Breast epithelium (tissue), 4 donors: ENCODE data around the gene SEPTIN6. TPM values are rescaled to one million over a fixed set of nuclear protein-coding genes. Genes with fewer than 3 reads are reported as not detected.
"Not testable (repeated sequence)": the region's sequence is repeated elsewhere in the genome, so short reads cannot be mapped to it uniquely, and the experiment has no call there.

Source experiments
- DNase-seq, 2 donors: peaks; one replicate each; pipeline ENCODE4 v3.0.0-alpha.2; 2019; ENCODE audit warnings: low spot score in 2 of 2
- H3K27ac ChIP-seq, 2 donors: fragments of 200-600 bp; sonication (generic) in 1 of 2; one replicate each; pipeline ENCODE4 v1.5.1; 2016 to 2019; ENCODE audit warnings: mild to moderate bottlenecking in 1 of 2
- H3K27me3 ChIP-seq, 2 donors: fragments of 200-600 bp; sonication (generic) in 1 of 2; one replicate each; pipeline versions ENCODE4 v1.5.1 to v1.6.0; 2017 to 2019; ENCODE audit warnings: control low read depth in 1 of 2, mild to moderate bottlenecking in 1 of 2
- H3K36me3 ChIP-seq: fragments of 200-600 bp; one replicate; pipeline ENCODE4 v1.5.1; 2019
- H3K4me1 ChIP-seq, 2 donors: fragments of 200-600 bp; sonication (generic); one replicate each; pipeline ENCODE4 v1.5.1; 2016 to 2019; ENCODE audit warnings: control low read depth in 1 of 2
- H3K4me3 ChIP-seq, 3 donors: fragments of 200-600 bp; sonication (generic); 1 replicate in 2 of 3; 2 replicates in 1 of 3; pipeline ENCODE4 v1.5.1; 2016 to 2019; ENCODE audit warnings: mild to moderate bottlenecking in 3 of 3, moderate library complexity in 2 of 3
- H3K9me3 ChIP-seq, 2 donors: fragments of 200-600 bp; sonication (generic) in 1 of 2; one replicate each; pipeline ENCODE4 v1.5.1; 2016 to 2019; ENCODE audit warnings: control low read depth in 1 of 2
- POLR2A ChIP-seq: fragments of 450-650 bp; IDR thresholded peaks from one replicate; pipeline ENCODE4 v1.6.1; 2016; ENCODE audit warnings: antibody characterized with exemption, mild to moderate bottlenecking, moderate library complexity
- POLR2AphosphoS5 ChIP-seq, 3 donors: sonication (generic); formaldehyde crosslinking; IDR thresholded peaks; one replicate each; pipeline ENCODE4 v1.6.1; 2017; ENCODE audit warnings: antibody characterized with exemption in 3 of 3
- intact Hi-C: fragments of 100-400 bp; cut with DNase I; formaldehyde crosslinking; loops from one replicate; pipeline ENCODE4 v1.15.1; 2023; ENCODE audit warnings: low total_unique reads
- total RNA-seq, 3 donors: library from RNA; depleted of rRNA; stranded (reverse); fragments of >200 nt; gene quantifications; one replicate each; pipeline ENCODE4 v1.1.0, GENCODE V29; 2016
- TF ChIP-seq, protein P1 (sequence below), 3 donors: fragments of 450-650 bp; IDR thresholded peaks; one replicate each; pipeline ENCODE4 v1.5.1; 2016 to 2017; ENCODE audit warnings: antibody characterized with exemption in 3 of 3, mild to moderate bottlenecking in 3 of 3, moderate library complexity in 3 of 3

SEPTIN6 gene
- total RNA-seq, 3 donors from 2014 or later: 13.1 to 29.2 (median 23.3) TPM

DNA sequence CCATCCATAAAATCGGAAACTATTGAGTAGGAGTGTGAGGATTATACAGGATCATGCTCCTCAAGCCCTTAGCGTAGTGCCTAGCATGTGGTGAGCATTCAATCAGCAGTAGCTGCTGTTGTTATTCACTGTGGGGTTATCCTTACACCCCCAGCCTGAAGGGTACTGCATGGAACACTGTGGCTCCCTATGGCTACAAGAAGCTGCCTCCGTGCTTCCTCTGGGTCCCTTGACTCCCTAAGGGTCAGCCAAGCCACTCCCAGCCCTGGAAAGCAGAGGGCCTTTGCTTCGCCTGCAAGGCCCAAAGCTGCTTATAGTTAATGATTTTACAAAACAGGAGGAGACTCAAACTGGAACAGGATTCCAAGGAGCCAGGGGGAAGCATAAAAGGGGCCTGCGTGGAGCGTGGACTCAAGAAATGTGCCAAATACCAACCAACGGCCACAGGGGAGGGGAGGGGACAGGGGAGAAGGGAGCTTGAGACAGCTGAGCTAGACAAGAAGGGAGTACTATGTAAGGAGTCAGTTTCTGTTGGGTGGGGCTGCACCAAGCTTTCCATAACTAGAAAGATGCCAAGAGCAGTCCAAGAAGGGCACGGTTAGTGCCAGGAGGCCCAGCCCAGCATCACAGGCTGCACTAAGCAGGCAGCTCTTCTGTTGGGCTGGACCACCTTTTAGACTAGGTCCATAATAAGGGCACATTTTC is 15.9 kb downstream of the SEPTIN6 start:
- no peak for DNase-seq
- no peaks in the 10 kb centered on the region for H3K9me3 ChIP-seq
- H3K4me3 ChIP-seq: no peak overlapping the region
- intact Hi-C loops: no loop called here
- H3K27ac ChIP-seq: no peak overlapping the region
- peaks cover 0 to 7% of the 10 kb centered on the region in 2 donors for H3K27me3 ChIP-seq
- TF ChIP-seq POLR2AphosphoS5 (IDR thresholded peaks at IDR 0.05) (no peak), POLR2A (no peak)
- TF ChIP-seq, protein P1, sequence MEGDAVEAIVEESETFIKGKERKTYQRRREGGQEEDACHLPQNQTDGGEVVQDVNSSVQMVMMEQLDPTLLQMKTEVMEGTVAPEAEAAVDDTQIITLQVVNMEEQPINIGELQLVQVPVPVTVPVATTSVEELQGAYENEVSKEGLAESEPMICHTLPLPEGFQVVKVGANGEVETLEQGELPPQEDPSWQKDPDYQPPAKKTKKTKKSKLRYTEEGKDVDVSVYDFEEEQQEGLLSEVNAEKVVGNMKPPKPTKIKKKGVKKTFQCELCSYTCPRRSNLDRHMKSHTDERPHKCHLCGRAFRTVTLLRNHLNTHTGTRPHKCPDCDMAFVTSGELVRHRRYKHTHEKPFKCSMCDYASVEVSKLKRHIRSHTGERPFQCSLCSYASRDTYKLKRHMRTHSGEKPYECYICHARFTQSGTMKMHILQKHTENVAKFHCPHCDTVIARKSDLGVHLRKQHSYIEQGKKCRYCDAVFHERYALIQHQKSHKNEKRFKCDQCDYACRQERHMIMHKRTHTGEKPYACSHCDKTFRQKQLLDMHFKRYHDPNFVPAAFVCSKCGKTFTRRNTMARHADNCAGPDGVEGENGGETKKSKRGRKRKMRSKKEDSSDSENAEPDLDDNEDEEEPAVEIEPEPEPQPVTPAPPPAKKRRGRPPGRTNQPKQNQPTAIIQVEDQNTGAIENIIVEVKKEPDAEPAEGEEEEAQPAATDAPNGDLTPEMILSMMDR (IDR thresholded peaks at IDR 0.05): no peak
- no peaks in the 10 kb centered on the region for H3K4me1 ChIP-seq
- no peaks in the 10 kb centered on the region for H3K36me3 ChIP-seq

DNA sequence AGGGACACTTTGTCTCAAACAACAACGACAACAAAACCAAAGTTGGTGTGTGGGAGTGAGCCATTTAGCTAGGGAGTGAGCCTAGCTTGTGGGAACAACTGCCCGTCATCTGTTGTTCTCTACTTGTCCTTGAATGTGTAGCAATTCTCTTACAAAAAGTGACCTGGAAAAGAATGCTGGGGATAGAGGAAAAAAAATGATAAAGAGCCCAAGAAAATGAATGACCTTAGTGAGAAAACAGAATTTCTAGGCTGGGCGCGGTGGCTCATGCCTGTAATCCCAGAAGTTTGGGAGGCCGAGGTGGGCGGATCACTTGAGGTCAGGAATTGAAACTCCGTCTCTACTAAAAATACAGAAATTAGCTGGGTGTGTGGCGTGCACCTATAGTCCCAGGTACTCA is 19.6 kb downstream of the SEPTIN6 start:
- no peak overlapping the region for H3K4me3 ChIP-seq
- DNase-seq: no peak
- intact Hi-C loops: no loop called here
- H3K9me3 ChIP-seq: no peaks in the 10 kb centered on the region
- no peaks in the 10 kb centered on the region for H3K4me1 ChIP-seq
- no peaks in the 10 kb centered on the region for H3K36me3 ChIP-seq
- no peak for TF ChIP-seq POLR2AphosphoS5 (IDR thresholded peaks at IDR 0.05)
- no peak for TF ChIP-seq POLR2A
- TF ChIP-seq, protein P1 (IDR thresholded peaks at IDR 0.05): no peak
- peaks cover 0 to 10% of the 10 kb centered on the region in 2 donors for H3K27me3 ChIP-seq
- no peak overlapping the region for H3K27ac ChIP-seq

DNA sequence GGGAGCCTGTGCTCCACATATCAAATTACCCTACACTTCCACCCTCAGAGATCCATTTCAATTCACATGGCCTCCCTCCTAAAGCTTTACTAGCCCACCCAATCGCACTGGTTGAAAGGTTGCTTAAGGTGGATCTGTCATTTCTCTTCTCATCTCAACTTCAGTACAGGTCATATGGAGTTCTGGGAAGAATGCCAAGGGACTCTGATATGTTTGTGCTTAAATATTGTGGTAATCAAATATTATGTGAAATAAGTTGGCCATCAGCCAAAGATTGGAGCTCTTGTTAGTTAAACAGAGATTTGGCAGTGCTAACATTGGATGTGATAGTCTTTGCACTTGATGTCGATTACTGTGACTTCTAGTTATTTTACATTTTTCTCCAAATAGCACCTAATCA is 20.5 kb downstream of the SEPTIN6 start:
- no peak for DNase-seq
- intact Hi-C loops: no loop called here
- Histone ChIP-seq H3K9me3 (no peaks in the 10 kb centered on the region), H3K36me3 (no peaks in the 10 kb centered on the region), H3K27ac (no peak overlapping the region), H3K27me3 (peaks cover 0 to 10% of the 10 kb centered on the region in 2 donors), H3K4me1 (no peaks in the 10 kb centered on the region), H3K4me3 (no peak overlapping the region)
- no peak for TF ChIP-seq POLR2A

DNA sequence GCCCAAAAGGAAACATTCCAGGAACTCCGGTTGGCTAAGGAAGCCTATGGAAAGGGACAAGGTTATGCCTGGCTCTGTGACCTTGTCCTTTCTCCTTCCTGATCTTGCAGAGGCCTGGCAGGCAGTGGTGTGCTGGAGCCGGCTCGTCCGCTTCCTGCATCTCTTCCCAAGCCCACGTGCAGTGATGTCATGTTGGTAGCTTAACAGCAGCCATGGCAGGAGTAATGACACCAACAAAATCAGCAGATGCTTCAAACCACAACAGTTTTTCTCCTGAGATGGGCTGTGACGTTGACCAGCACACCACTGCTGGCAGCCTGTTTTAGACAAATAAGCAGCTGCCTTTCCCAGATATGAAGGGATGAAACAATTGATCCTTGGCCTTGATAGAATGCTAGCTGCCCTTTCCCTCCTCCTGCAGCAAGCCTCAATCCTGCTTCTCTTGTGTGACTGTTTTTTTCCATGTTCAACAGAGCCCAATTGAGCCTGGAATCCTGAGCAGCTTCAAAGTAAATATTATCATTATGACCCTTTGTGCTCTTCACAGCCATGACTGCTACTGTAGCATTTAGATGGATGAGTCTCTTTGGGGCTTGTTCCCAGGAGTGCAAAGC is 23.4 kb downstream of the SEPTIN6 start:
- no peak overlapping the region for H3K4me3 ChIP-seq
- H3K27me3 ChIP-seq: peaks cover 0 to 4% of the 10 kb centered on the region in 2 donors
- DNase-seq: no peak
- no peaks in the 10 kb centered on the region for H3K36me3 ChIP-seq
- TF ChIP-seq POLR2A: no peak
- TF ChIP-seq, protein P1 (IDR thresholded peaks at IDR 0.05): no peak
- no peak for TF ChIP-seq POLR2AphosphoS5 (IDR thresholded peaks at IDR 0.05)
- no peaks in the 10 kb centered on the region for H3K9me3 ChIP-seq
- H3K27ac ChIP-seq: peak overlapping the region in 1 of 2 donors; percentile 23
- no peaks in the 10 kb centered on the region for H3K4me1 ChIP-seq
- intact Hi-C loops: no loop called here

DNA sequence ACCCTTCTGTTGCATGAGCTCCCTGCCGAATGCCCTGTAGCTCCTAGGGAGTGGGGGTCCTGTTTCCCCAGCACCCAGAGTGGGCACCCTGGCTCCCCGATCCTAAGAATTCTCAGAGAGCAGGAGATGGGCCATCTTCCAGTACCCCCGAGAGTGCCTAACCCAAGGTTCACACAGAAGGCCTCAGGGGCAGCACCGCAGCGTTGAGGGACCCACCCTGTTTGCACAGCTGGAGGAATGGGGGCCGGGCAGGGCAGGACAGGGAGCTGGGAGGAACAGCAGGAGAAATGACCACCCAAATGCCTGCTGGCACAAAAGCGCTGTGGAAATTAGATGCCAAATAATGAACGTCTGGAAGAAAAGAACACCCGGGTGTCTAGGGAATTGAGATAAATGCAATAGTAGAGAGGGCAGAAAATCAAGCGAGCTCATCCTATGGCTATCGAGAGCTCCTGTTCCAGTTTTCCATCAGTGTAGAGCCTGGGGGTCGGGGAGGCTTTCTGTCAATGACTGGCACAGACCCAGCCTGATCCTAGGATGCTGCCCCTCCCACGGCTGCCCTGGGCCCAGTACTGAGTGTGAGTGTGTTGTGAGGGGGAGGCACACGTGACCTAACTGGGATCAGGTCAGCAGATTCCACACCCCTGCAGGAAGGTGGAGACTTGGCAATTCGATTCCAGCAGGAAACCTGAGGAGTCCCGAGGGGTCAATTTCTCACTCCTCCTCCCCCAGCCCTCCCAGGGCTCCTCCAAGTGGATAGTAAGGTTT is 25.7 kb downstream of the SEPTIN6 start:
- DNase-seq: no peak
- intact Hi-C loops: no loop called here

DNA sequence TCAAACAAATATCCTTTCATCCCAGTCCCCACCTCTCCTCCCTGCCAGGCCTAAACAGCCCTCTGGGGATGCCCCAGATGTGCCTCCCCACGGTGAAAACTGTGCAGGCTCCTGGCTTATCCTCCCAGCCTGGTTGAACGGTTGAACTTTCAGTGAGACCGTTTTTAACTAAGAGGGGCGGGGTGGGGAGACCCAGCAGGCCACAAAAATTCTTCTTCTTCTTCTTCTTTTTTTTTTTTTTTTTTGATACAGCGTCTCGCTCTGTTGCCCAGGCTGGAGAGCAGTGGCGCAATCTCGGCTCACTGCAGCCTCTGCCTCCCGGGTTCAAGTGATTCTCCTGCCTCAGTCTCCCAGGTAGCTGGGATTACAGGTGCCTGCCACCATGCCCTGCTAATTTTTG is 28.1 kb downstream of the SEPTIN6 start:
- H3K4me1 ChIP-seq, H3K27me3 ChIP-seq, intact Hi-C loops, H3K9me3 ChIP-seq, H3K27ac ChIP-seq, H3K36me3 ChIP-seq, H3K4me3 ChIP-seq, DNase-seq: not testable (repeated sequence)

More for the DNA sequence above, 25.7 kb downstream of the SEPTIN6 start:
- Histone ChIP-seq H3K9me3 (no peaks in the 10 kb centered on the region), H3K36me3 (no peaks in the 10 kb centered on the region), H3K4me3 (no peak overlapping the region), H3K4me1 (no peaks in the 10 kb centered on the region), H3K27me3 (peaks cover 0 to 4% of the 10 kb centered on the region in 2 donors), H3K27ac (peak overlapping the region in 1 of 2 donors; percentile 43)
- TF ChIP-seq, protein P1 (IDR thresholded peaks at IDR 0.05): no peak
- TF ChIP-seq POLR2A (no peak), POLR2AphosphoS5 (IDR thresholded peaks at IDR 0.05) (no peak)
